Endothelial cell of umbilical vein (primary cell): ENCODE data around the gene WDR27. TPM values are rescaled to one million over a fixed set of nuclear protein-coding genes. Genes with fewer than 3 reads are reported as not detected.

ENCODE experiments used
- BruUV-seq: library from RNA; stranded (reverse); fragments of 400-500 nt; replicated peaks from 2 replicates; lab custom pipeline; 2021; lab: Mats Ljungman, UMichigan
- CTCF ChIA-PET: fragments of 300-600, 350-600 bp; sonication (Branson Sonifier 250); formaldehyde crosslinking; loops from one replicate; lab custom pipeline; 2021; ENCODE audit warnings: antibody characterized with exemption, inconsistent platforms; lab: Charles Lee
- POLR2A ChIA-PET: fragments of 300-600, 350-600 bp; sonication (Branson Sonifier 250); formaldehyde crosslinking; loops from one replicate; lab custom pipeline; 2021; ENCODE audit warnings: antibody characterized with exemption, inconsistent platforms; lab: Charles Lee
- DNase-seq: peaks from one replicate; pipeline ENCODE4 v3.0.0-alpha.2; 2011; ENCODE audit warnings: low read depth, low spot score
- FAIRE-seq: peaks from 2 replicates; lab custom pipeline; 2011; peaks lifted over from hg19 to GRCh38; lab: Jason Lieb, UNC
- H2AFZ ChIP-seq: 2 replicates; pipeline ENCODE4 v1.6.0; 2012; ENCODE audit warnings: low read depth, low read length, control low read depth, inconsistent platforms
- H3K27ac ChIP-seq: 2 replicates; pipeline ENCODE4 v1.5.1; 2011; ENCODE audit warnings: low read depth, mild to moderate bottlenecking, control low read depth, low read length, moderate library complexity; ENCODE audit not compliant: insufficient read depth
- H3K27me3 ChIP-seq, 2 experiments: 2 replicates each; pipeline versions ENCODE4 v1.6.0 to v1.6.1; 2011; ENCODE audit warnings: low read length in 2 of 2, mixed read lengths in 1 of 2; ENCODE audit not compliant: control insufficient read depth in 2 of 2, insufficient read depth in 2 of 2
- H3K36me3 ChIP-seq, 2 experiments: 2 replicates in 1 of 2; 3 replicates in 1 of 2; pipeline ENCODE4 v1.5.1; 2011; ENCODE audit warnings: low read length in 2 of 2, mild to moderate bottlenecking in 1 of 2, moderate library complexity in 1 of 2; ENCODE audit not compliant: control insufficient read depth in 2 of 2, insufficient read depth in 2 of 2; ENCODE audit errors: extremely low read depth in 1 of 2
- H3K4me1 ChIP-seq: 3 replicates; pipeline ENCODE4 v1.5.1; 2011; ENCODE audit warnings: mild to moderate bottlenecking, low read length; ENCODE audit not compliant: control insufficient read depth, insufficient read depth; ENCODE audit errors: extremely low read depth
- H3K4me2 ChIP-seq: 2 replicates; pipeline ENCODE4 v1.6.1; 2011; ENCODE audit warnings: low read length, control low read depth, mixed read lengths; ENCODE audit not compliant: insufficient read depth
- H3K4me3 ChIP-seq, 3 experiments: fragments of 200-600 bp in 1 of 3; sonication (generic), shearing (Covaris generic) in 1 of 3; replicated peaks in 1 of 3; 2 replicates each; pipeline ENCODE4 v1.5.1; 2011 to 2016; ENCODE audit warnings: control low read depth in 3 of 3, low read length in 3 of 3, mild to moderate bottlenecking in 2 of 3, inconsistent platforms in 1 of 3, low read depth in 1 of 3, moderate library complexity in 1 of 3; ENCODE audit not compliant: insufficient read depth in 1 of 3
- H3K79me2 ChIP-seq: 2 replicates; pipeline ENCODE4 v1.6.0; 2012; ENCODE audit warnings: low read length, inconsistent platforms; ENCODE audit not compliant: control insufficient read depth, insufficient read depth
- H3K9ac ChIP-seq: replicated peaks from 2 replicates; pipeline ENCODE3; 2011; ENCODE audit warnings: low read length, control low read depth; ENCODE audit not compliant: insufficient read depth; ENCODE audit errors: extremely low read depth
- H3K9me1 ChIP-seq: replicated peaks from 3 replicates; pipeline ENCODE4 v1.6.0; 2011; ENCODE audit warnings: mild to moderate bottlenecking, low read length; ENCODE audit not compliant: control insufficient read depth, insufficient read depth; ENCODE audit errors: extremely low read depth
- H3K9me3 ChIP-seq: replicated peaks from 2 replicates; pipeline ENCODE4 v1.5.1; 2012; ENCODE audit warnings: low read length, inconsistent platforms; ENCODE audit not compliant: control insufficient read depth, insufficient read depth
- H4K20me1 ChIP-seq: replicated peaks from 2 replicates; pipeline ENCODE3; 2011; ENCODE audit warnings: mild to moderate bottlenecking, low read length; ENCODE audit not compliant: control insufficient read depth, insufficient read depth; ENCODE audit errors: extremely low read depth
- EZH2 ChIP-seq: IDR thresholded peaks from 2 replicates; pipeline ENCODE4 v1.6.1; 2012; ENCODE audit warnings: borderline replicate concordance, low read depth, mild to moderate bottlenecking, moderate library complexity, low read length, inconsistent platforms; ENCODE audit not compliant: severe bottlenecking
- FOS ChIP-seq: IDR thresholded peaks from 2 replicates; pipeline ENCODE4 v1.6.1; 2011; ENCODE audit warnings: mild to moderate bottlenecking, low read length, moderate library complexity, borderline replicate concordance; ENCODE audit not compliant: insufficient read depth
- GATA2 ChIP-seq: IDR thresholded peaks from 2 replicates; pipeline ENCODE4 v1.7.0; 2011; ENCODE audit warnings: low read depth, mild to moderate bottlenecking, moderate library complexity, mixed read lengths, low read length; ENCODE audit not compliant: insufficient read length, insufficient read depth
- JUN ChIP-seq: IDR thresholded peaks from 2 replicates; pipeline ENCODE4 v1.6.1; 2011; ENCODE audit warnings: borderline replicate concordance, low read depth; ENCODE audit not compliant: insufficient read length, insufficient read depth
- MYC ChIP-seq: IDR thresholded peaks from one replicate; pipeline ENCODE4 v1.6.1; 2011; ENCODE audit warnings: mild to moderate bottlenecking, low read depth, low read length
- POLR2A ChIP-seq: IDR thresholded peaks from 2 replicates; pipeline ENCODE4 v1.6.1; 2012; ENCODE audit warnings: low read depth, mild to moderate bottlenecking, control low read depth, low read length
- POLR2AphosphoS5 ChIP-seq: IDR thresholded peaks from 2 replicates; pipeline ENCODE4 v1.6.1; 2012; ENCODE audit warnings: low read depth, mild to moderate bottlenecking, control low read depth, low read length, moderate library complexity; ENCODE audit not compliant: insufficient read depth
- dilution Hi-C: fragments of 300-500 bp; cut with MboI; formaldehyde crosslinking; loops from one replicate; pipeline ENCODE4 v1.15.0; 2019; ENCODE audit warnings: low sequenced_read_pairs; ENCODE audit not compliant: extremely low pct_ligation_motif_present
- intact Hi-C: fragments of 100-400 bp; cut with micrococcal nuclease; formaldehyde crosslinking; loops from one replicate; pipeline ENCODE4 v1.10.0; 2022
- polyA plus RNA-seq, 4 experiments: library from polyadenylated mRNA; depleted of rRNA in 3 of 4; stranded (reverse) in 3 of 4; unstranded in 1 of 4; fragments of >200 nt; gene quantifications; 2 replicates each; pipeline versions ENCODE4 v1.2.1 to v1.2.3, GENCODE V29; 2011 to 2012; ENCODE audit warnings: missing spikeins in 1 of 4
- total RNA-seq: library from RNA; stranded (reverse); gene quantifications from 2 replicates; pipeline ENCODE4 v1.2.3, GENCODE V29; 2021
- TF ChIP-seq, protein P1 (sequence below): IDR thresholded peaks from 2 replicates; pipeline ENCODE4 v1.6.1; 2011; ENCODE audit not compliant: insufficient read depth, insufficient read length
- TF ChIP-seq, protein P2 (sequence below), 2 donors: IDR thresholded peaks; 1 replicate in 1 of 2; 2 replicates in 1 of 2; pipeline ENCODE4 v1.5.1; 2011; ENCODE audit warnings: low read length in 2 of 2, mild to moderate bottlenecking in 2 of 2, moderate library complexity in 2 of 2, control low read depth in 1 of 2, inconsistent platforms in 1 of 2, low read depth in 1 of 2; ENCODE audit not compliant: insufficient read depth in 1 of 2; ENCODE audit errors: extremely low read depth in 1 of 2

The WDR27 gene
- total and polyA plus RNA-seq, 2 donors (not counting 3 experiments of a cell fraction or from before 2014, with no cell fraction given), result 60.1 to 69.7 TPM

DNA sequence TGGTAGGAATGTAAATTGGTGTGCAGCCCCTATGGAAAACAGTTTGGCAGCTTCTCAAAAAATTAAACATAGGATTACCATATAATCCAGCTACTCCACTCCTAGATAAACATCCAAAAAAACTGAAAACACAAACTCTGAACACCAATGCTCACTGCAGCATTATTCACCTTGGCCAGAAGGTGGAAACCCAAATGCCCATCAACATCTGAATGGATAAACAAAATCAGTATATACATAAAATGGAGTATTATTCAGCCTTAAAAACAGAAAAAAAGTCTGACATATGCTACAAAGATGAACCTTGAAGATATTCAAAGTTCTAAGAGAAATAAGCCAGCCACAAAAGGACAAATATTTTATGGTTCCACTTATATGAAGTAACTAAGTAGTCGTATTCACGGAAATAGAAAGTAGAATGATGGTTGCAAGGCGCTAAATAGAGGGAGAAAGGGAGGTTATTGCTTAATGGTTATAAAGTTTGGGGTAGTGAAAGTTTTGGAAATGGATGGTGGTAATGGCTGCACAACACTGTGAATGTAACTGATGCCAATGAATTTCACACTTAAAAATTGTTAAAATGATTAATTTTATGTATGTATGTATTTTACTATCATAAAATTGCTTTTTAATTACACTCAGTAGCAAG lies 18.5 kb upstream of the WDR27 start:
- FAIRE-seq, result no peak
- POLR2A ChIA-PET, result no interaction called here

More for the DNA sequence above, 18.5 kb upstream of the WDR27 start:
- CTCF ChIA-PET, result interaction anchor here (1.2 to 3.4 kb wide), 4 partner anchors 11 to 208 kb away, joined by 3 to 18 read pairs (median 12); no protein-coding TSS in a partner anchor
- no peak overlapping the region for H3K27ac ChIP-seq
- BruUV-seq, result no TSS peak
- no peaks in the 10 kb centered on the region for H3K9me3 ChIP-seq
- H3K4me1 ChIP-seq, result peaks cover 19% of the 10 kb centered on the region
- peaks cover 0 to 3% of the 10 kb centered on the region in 2 experiments for H3K36me3 ChIP-seq
- no peaks in the 10 kb centered on the region for H3K9me1 ChIP-seq
- H3K9ac ChIP-seq, result no peak overlapping the region
- H3K79me2 ChIP-seq, result peaks cover 40% of the 10 kb centered on the region
- H2AFZ ChIP-seq, result no peak overlapping the region
- no peak overlapping the region for H3K4me3 ChIP-seq
- no peaks in the 10 kb centered on the region for H3K27me3 ChIP-seq
- dilution Hi-C loops (no loop called here), intact Hi-C loops (loop anchor here (10.0 kb wide), 2 partner anchors 214 to 766 kb away; no protein-coding TSS in a partner anchor)
- no peak for DNase-seq
- TF ChIP-seq GATA2, result no peak
- TF ChIP-seq EZH2, result no peak
- TF ChIP-seq, protein P1, sequence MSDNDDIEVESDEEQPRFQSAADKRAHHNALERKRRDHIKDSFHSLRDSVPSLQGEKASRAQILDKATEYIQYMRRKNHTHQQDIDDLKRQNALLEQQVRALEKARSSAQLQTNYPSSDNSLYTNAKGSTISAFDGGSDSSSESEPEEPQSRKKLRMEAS, result no peak
- TF ChIP-seq FOS, result no peak
- no peak for TF ChIP-seq JUN
- TF ChIP-seq, protein P2, sequence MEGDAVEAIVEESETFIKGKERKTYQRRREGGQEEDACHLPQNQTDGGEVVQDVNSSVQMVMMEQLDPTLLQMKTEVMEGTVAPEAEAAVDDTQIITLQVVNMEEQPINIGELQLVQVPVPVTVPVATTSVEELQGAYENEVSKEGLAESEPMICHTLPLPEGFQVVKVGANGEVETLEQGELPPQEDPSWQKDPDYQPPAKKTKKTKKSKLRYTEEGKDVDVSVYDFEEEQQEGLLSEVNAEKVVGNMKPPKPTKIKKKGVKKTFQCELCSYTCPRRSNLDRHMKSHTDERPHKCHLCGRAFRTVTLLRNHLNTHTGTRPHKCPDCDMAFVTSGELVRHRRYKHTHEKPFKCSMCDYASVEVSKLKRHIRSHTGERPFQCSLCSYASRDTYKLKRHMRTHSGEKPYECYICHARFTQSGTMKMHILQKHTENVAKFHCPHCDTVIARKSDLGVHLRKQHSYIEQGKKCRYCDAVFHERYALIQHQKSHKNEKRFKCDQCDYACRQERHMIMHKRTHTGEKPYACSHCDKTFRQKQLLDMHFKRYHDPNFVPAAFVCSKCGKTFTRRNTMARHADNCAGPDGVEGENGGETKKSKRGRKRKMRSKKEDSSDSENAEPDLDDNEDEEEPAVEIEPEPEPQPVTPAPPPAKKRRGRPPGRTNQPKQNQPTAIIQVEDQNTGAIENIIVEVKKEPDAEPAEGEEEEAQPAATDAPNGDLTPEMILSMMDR (IDR thresholded peaks at IDR 0.05; ENCODE audit: extremely low read depth in 1 of 2, insufficient read depth in 1 of 2, low read depth in 1 of 2, low read length in 2 of 2), result no peak
- TF ChIP-seq POLR2AphosphoS5, result no peak
- TF ChIP-seq POLR2A, result no peak
- no peak for TF ChIP-seq MYC
- no peaks in the 10 kb centered on the region for H4K20me1 ChIP-seq
- no peak overlapping the region for H3K4me2 ChIP-seq
